ENCODE results near the gene NME2.

NME2 gene

GRCh38 chr17:51184124-51184523, 17.9 kb downstream of the NME2 start:
- H3K36me3 ChIP-seq (ENCODE audit: control insufficient read depth, insufficient read depth, low read length, severe bottlenecking), result peaks cover 54% of the 10 kb centered on the region

DNA sequence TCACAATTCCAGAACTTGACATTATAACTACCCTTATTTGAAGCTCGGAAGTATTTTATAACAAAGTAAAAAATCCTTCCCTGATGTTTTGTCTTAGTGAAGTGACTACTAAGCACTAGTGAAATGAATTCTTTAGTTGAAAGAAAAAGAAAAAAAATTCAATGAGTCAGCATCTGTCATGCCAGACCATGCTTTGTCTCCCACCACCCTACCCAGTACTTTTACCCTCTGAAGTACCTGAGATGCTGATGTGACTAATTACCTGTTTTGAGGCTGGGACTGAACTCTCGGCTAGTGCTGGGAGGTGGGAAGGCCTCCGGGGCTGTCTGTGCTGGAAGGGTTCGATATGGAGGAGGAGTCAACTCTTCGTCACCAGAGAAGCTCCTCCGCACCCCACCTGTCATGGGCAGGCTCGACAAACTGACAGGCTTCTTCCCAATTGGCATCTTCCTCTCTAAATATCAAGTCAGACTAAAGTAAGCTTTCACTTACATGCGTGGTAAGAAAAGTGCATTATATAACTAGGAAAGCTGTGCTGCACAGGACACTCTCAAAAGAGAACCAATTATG, 19.6 kb downstream of the NME2 start:
- Histone ChIP-seq H3K27me3 (replicated peaks; ENCODE audit: control insufficient read depth, insufficient read depth, low read length) (no peaks in the 10 kb centered on the region), H3K4me1 (ENCODE audit: control insufficient read depth, insufficient read depth, low read length) (peaks cover 5% of the 10 kb centered on the region), H3K36me3 (ENCODE audit: control insufficient read depth, insufficient read depth, low read length, severe bottlenecking) (peaks cover 62% of the 10 kb centered on the region), H3K4me3 (ENCODE audit: low read length) (no peak overlapping the region), H3K9ac (ENCODE audit: low read length) (no peak overlapping the region), H3K9me3 (ENCODE audit: control insufficient read depth, low read length) (no peaks in the 10 kb centered on the region)
- no peak for DNase-seq (ENCODE audit: low read depth)

More at GRCh38 chr17:51184124-51184523, 17.9 kb downstream of the NME2 start:
- no peak for DNase-seq (ENCODE audit: low read depth)
- Histone ChIP-seq H3K27me3 (replicated peaks; ENCODE audit: control insufficient read depth, insufficient read depth, low read length) (no peaks in the 10 kb centered on the region), H3K9ac (ENCODE audit: low read length) (no peak overlapping the region), H3K4me1 (ENCODE audit: control insufficient read depth, insufficient read depth, low read length) (peaks cover 9% of the 10 kb centered on the region), H3K4me3 (ENCODE audit: low read length) (no peak overlapping the region), H3K9me3 (ENCODE audit: control insufficient read depth, low read length) (no peaks in the 10 kb centered on the region)

DNA sequence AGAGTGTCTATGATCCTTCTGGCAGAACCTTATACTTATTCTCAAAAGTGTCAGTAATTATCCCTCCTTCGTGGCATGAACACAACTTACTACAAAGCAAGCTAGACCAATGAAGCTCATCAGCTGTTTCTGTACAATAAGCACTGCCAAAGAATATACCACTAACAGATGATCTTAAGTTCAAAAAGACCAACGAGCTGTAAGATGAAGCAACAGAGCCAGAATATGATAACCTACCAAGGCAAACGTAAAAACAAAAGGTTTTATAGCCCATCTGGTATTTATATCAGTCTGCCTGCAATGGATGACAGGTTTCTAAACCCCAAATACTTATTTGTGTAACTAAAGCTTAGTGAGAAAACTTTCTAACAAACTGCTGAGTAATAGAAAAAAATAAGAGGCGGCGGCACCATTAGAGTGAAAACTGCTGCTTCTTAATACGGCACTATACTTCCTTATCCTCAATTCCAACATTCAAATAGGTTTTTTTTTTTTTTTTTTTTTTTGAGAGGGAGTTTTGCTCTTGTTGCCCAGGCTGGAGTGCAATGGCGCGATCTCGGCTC, 22.1 kb downstream of the NME2 start:
- no peak overlapping the region for H3K4me3 ChIP-seq (ENCODE audit: low read length)
- peaks cover 68% of the 10 kb centered on the region for H3K36me3 ChIP-seq (ENCODE audit: control insufficient read depth, insufficient read depth, low read length, severe bottlenecking)
- H3K9me3 ChIP-seq (ENCODE audit: control insufficient read depth, low read length), result no peaks in the 10 kb centered on the region
- peaks cover 5% of the 10 kb centered on the region for H3K4me1 ChIP-seq (ENCODE audit: control insufficient read depth, insufficient read depth, low read length)
- no peaks in the 10 kb centered on the region for H3K27me3 ChIP-seq (replicated peaks; ENCODE audit: control insufficient read depth, insufficient read depth, low read length)
- no peak overlapping the region for H3K9ac ChIP-seq (ENCODE audit: low read length)
- DNase-seq (ENCODE audit: low read depth), result no peak

GRCh38 chr17:51189162-51189561, 23.0 kb downstream of the NME2 start:
- Histone ChIP-seq H3K36me3 (ENCODE audit: control insufficient read depth, insufficient read depth, low read length, severe bottlenecking) (peaks cover 68% of the 10 kb centered on the region), H3K4me3 (ENCODE audit: low read length) (no peak overlapping the region), H3K4me1 (ENCODE audit: control insufficient read depth, insufficient read depth, low read length) (peaks cover 5% of the 10 kb centered on the region), H3K9me3 (ENCODE audit: control insufficient read depth, low read length) (no peaks in the 10 kb centered on the region), H3K27me3 (replicated peaks; ENCODE audit: control insufficient read depth, insufficient read depth, low read length) (no peaks in the 10 kb centered on the region), H3K9ac (ENCODE audit: low read length) (no peak overlapping the region)
- DNase-seq (ENCODE audit: low read depth), result no peak

GRCh38 chr17:51189628-51190027, 23.4 kb downstream of the NME2 start:
- peaks cover 5% of the 10 kb centered on the region for H3K4me1 ChIP-seq (ENCODE audit: control insufficient read depth, insufficient read depth, low read length)
- H3K9me3 ChIP-seq (ENCODE audit: control insufficient read depth, low read length), result no peaks in the 10 kb centered on the region
- DNase-seq (ENCODE audit: low read depth), result peak; percentile 32
- peaks cover 68% of the 10 kb centered on the region for H3K36me3 ChIP-seq (ENCODE audit: control insufficient read depth, insufficient read depth, low read length, severe bottlenecking)
- H3K9ac ChIP-seq (ENCODE audit: low read length), result no peak overlapping the region
- H3K4me3 ChIP-seq (ENCODE audit: low read length), result no peak overlapping the region
- no peaks in the 10 kb centered on the region for H3K27me3 ChIP-seq (replicated peaks; ENCODE audit: control insufficient read depth, insufficient read depth, low read length)

DNA sequence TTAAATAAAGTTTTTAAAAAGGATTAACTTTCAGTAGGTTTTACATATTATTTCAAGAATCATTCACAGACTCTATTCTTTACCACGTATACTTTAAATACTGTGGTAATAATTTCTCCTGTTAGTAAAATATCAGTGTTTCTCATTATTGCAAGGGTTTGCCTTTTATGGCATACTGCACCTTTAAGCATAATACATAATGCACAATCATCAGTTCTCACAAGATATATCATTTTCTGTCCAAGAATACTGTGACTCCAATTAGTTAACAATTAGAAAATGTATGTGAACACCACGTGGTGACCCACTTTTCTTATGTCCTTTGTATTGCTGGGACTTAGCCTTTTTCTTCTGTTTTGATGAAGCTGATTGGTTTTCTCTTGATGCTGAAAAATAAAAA, 25.7 kb downstream of the NME2 start:
- Histone ChIP-seq H3K4me3 (ENCODE audit: low read length) (no peak overlapping the region), H3K36me3 (ENCODE audit: control insufficient read depth, insufficient read depth, low read length, severe bottlenecking) (peaks cover 63% of the 10 kb centered on the region), H3K9me3 (ENCODE audit: control insufficient read depth, low read length) (no peaks in the 10 kb centered on the region), H3K9ac (ENCODE audit: low read length) (no peak overlapping the region), H3K4me1 (ENCODE audit: control insufficient read depth, insufficient read depth, low read length) (peaks cover 5% of the 10 kb centered on the region), H3K27me3 (replicated peaks; ENCODE audit: control insufficient read depth, insufficient read depth, low read length) (no peaks in the 10 kb centered on the region)
- DNase-seq (ENCODE audit: low read depth), result no peak

DNA sequence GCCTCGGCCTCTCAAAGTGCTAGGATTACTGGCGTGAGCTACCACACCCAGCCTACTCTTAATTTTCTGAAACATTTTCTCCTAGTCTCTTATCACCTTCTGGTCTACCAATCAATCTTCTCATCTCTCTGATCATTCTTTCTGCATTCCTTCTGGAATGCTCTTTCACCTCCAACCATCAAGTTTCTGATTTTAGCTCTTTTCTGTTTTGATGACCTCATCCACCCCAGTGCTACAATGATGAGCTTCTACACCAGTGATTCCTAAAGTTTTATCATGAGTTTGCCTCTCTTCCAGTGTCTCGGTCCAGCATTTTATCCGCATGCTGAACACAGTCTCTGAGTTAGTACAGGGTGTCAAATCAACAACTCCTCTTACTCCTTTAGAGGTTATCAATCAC, 31.5 kb downstream of the NME2 start:
- Histone ChIP-seq H3K27me3 (replicated peaks; ENCODE audit: control insufficient read depth, insufficient read depth, low read length) (no peaks in the 10 kb centered on the region), H3K9me3 (ENCODE audit: control insufficient read depth, low read length) (no peaks in the 10 kb centered on the region), H3K4me3 (ENCODE audit: low read length) (no peak overlapping the region), H3K4me1 (ENCODE audit: control insufficient read depth, insufficient read depth, low read length) (no peaks in the 10 kb centered on the region), H3K9ac (ENCODE audit: low read length) (no peak overlapping the region), H3K36me3 (ENCODE audit: control insufficient read depth, insufficient read depth, low read length, severe bottlenecking) (peaks cover 79% of the 10 kb centered on the region)
- no peak for DNase-seq (ENCODE audit: low read depth)

GRCh38 chr17:51200295-51200694, 34.1 kb downstream of the NME2 start:
- Histone ChIP-seq H3K4me3 (ENCODE audit: low read length) (no peak overlapping the region), H3K4me1 (ENCODE audit: control insufficient read depth, insufficient read depth, low read length) (no peaks in the 10 kb centered on the region), H3K27me3 (replicated peaks; ENCODE audit: control insufficient read depth, insufficient read depth, low read length) (no peaks in the 10 kb centered on the region), H3K9ac (ENCODE audit: low read length) (no peak overlapping the region), H3K9me3 (ENCODE audit: control insufficient read depth, low read length) (no peaks in the 10 kb centered on the region), H3K36me3 (ENCODE audit: control insufficient read depth, insufficient read depth, low read length, severe bottlenecking) (peaks cover 75% of the 10 kb centered on the region)
- DNase-seq (ENCODE audit: low read depth), result no peak

DNA sequence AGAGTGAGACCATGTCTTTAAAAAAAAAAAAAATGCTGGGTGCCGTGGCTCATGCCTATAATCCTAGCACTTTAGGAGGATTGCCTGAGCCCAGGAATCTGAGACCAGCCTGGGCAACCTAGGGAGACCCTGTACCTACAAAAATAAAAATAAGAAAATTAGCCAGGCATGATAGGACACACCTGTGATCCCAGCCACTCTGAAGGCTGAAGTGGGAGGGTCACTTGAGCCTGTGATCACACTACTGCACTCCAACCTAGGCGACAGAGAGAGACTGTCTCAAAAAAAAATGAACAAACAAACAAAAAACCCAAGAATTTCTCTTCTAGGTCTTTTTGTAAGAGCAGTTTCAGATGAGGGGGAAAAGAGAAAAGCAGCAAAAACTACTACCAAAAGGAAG, 34.6 kb downstream of the NME2 start:
- Histone ChIP-seq H3K4me3 (ENCODE audit: low read length) (no peak overlapping the region), H3K4me1 (ENCODE audit: control insufficient read depth, insufficient read depth, low read length) (no peaks in the 10 kb centered on the region), H3K27me3 (replicated peaks; ENCODE audit: control insufficient read depth, insufficient read depth, low read length) (no peaks in the 10 kb centered on the region), H3K36me3 (ENCODE audit: control insufficient read depth, insufficient read depth, low read length, severe bottlenecking) (peaks cover 75% of the 10 kb centered on the region), H3K9ac (ENCODE audit: low read length) (no peak overlapping the region), H3K9me3 (ENCODE audit: control insufficient read depth, low read length) (no peaks in the 10 kb centered on the region)
- DNase-seq (ENCODE audit: low read depth), result no peak

DNA sequence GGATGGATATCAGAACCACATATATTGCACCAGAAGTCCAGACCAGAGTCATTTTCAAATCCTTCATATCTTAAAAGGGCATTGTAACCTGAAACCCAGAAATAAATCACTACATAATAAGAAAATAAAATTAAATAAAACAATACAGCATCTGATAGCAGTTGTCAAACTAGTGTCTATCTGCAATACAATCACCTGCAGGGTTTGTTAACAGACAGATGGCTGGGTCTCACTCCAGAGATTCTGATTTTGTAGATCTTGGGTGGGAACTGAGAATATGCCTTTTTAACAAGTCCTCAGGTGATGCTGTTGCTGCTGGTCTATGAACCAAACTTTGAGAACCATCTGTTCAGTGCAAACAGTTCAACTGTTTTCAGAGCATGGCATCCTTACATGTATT, 37.6 kb downstream of the NME2 start:
- H3K4me1 ChIP-seq (ENCODE audit: control insufficient read depth, insufficient read depth, low read length), result no peaks in the 10 kb centered on the region
- peaks cover 84% of the 10 kb centered on the region for H3K36me3 ChIP-seq (ENCODE audit: control insufficient read depth, insufficient read depth, low read length, severe bottlenecking)
- H3K9me3 ChIP-seq (ENCODE audit: control insufficient read depth, low read length), result no peaks in the 10 kb centered on the region
- H3K9ac ChIP-seq (ENCODE audit: low read length), result no peak overlapping the region
- DNase-seq (ENCODE audit: low read depth), result no peak
- no peak overlapping the region for H3K4me3 ChIP-seq (ENCODE audit: low read length)
- H3K27me3 ChIP-seq (replicated peaks; ENCODE audit: control insufficient read depth, insufficient read depth, low read length), result no peaks in the 10 kb centered on the region

DNA sequence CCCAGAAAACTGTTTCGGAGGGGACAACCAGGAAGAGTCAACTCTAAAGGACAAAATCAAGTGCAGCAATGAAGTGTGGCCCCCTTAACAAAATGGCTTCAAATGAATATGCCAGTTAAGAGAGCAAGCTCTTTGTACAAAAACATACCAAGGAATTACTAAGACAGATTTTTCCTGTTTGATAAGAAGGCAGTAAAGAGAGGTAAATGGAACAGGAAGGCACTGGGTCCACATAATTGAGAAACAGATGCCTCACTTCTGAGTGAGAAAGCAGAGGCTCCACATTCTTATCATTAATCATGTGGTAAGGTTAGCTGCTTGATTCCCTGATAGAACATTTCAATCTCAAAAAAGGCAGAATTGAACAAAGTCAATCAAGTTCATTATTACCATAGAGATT, 48.7 kb downstream of the NME2 start:
- Histone ChIP-seq H3K4me1 (ENCODE audit: control insufficient read depth, insufficient read depth, low read length) (no peaks in the 10 kb centered on the region), H3K36me3 (ENCODE audit: control insufficient read depth, insufficient read depth, low read length, severe bottlenecking) (peaks cover 86% of the 10 kb centered on the region), H3K4me3 (ENCODE audit: low read length) (no peak overlapping the region), H3K27me3 (replicated peaks; ENCODE audit: control insufficient read depth, insufficient read depth, low read length) (no peaks in the 10 kb centered on the region), H3K9me3 (ENCODE audit: control insufficient read depth, low read length) (no peaks in the 10 kb centered on the region), H3K9ac (ENCODE audit: low read length) (no peak overlapping the region)
- DNase-seq (ENCODE audit: low read depth), result no peak

- Histone ChIP-seq H3K9ac (ENCODE audit: low read length) (no peak overlapping the region), H3K36me3 (ENCODE audit: control insufficient read depth, insufficient read depth, low read length, severe bottlenecking) (peaks cover 88% of the 10 kb centered on the region), H3K4me3 (ENCODE audit: low read length) (no peak overlapping the region), H3K27me3 (replicated peaks; ENCODE audit: control insufficient read depth, insufficient read depth, low read length) (no peaks in the 10 kb centered on the region), H3K4me1 (ENCODE audit: control insufficient read depth, insufficient read depth, low read length) (no peaks in the 10 kb centered on the region), H3K9me3 (ENCODE audit: control insufficient read depth, low read length) (no peaks in the 10 kb centered on the region)
- no peak for DNase-seq (ENCODE audit: low read depth)
Measured at GRCh38 chr17:51217946-51218345, 51.7 kb downstream of the NME2 start.
